ENCODE results near the gene KIF5A.

The KIF5A gene

DNA sequence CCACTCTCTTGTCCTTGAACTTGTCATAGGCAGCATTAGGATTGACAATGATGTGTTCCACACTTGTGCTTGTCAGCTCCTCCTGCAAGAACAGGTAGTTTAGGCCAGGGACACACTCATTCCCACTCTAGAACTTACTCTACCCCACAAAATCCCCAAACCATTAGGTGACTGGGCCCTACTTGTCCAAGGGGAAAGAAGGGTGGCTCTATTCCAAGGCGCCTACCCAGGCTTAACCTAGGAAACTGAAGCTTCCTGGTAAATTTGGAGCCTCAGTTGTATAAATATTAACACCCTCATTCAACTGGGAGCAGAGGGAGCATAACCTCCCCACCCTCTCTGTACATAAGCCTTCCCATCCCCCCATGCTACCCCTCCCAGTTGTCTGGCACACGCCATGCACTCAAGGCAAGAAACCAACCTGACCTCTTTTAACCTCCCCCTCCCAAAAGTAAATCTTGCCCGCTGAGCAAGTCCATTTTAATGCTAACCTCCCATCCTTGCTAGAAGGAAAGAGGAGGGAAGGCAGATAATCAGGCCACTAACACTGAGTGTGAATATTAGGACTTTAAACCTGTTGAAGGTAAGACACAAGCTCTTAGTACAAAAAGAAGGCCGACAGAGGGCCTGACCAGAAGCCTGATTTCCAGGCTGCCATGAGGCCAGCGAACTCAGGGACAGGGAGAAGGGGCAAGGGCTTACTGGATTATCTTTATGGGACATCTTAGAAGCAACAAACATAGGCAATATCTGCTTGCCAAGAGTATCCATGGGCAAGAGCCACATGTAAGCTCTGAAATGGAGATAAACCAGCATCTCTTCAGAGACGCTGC, 13.9 kb upstream of the KIF5A start:
- no peak for DNase-seq

DNA sequence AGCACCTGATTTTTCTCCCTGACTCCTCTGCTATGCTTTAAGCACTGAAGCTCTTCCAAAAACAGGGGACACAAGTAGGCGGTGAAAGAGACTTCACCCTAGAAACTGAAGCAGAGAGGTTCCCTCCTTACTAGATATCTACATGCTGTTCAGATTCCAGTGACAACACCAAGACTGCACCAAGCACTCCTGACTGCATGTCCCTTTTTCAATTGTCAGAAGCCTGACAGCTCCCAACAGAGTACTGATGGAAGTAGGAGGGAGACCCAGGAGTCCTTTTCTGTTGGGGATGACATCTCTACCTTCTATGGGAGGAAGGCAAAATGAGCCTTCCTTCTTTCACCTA, 13.3 kb upstream of the KIF5A start:
- DNase-seq: no peak

DNA sequence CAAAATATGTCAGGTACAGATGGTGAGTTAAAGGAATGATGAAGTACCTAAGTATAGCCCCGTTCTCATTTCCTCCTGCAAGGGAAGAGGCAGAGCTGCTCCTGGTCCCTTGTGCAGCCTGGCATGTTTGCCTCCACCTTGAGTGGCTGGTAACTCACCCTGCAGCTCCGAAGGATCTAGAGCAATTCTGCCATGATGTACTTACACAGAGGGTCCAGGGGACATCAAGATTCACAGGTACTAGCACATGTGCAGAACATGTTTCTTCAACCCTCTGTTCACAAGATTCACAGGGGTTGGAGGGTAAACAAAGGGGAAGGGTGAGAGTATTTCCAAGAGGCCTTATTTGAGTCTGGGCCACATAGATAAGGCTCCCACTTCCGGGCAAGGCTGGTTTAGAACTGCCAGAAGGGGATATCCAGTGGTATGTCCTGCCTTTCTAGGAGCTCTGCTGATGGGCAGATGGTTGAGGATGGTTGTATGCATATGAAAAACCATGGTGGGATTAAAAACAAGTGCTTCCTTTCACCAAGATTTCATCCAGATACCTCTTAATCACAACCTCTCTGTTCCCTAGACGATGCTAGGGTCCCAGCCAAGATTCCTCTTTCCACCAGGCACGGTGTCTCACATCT, 10.6 kb upstream of the KIF5A start:
- DNase-seq: no peak

DNA sequence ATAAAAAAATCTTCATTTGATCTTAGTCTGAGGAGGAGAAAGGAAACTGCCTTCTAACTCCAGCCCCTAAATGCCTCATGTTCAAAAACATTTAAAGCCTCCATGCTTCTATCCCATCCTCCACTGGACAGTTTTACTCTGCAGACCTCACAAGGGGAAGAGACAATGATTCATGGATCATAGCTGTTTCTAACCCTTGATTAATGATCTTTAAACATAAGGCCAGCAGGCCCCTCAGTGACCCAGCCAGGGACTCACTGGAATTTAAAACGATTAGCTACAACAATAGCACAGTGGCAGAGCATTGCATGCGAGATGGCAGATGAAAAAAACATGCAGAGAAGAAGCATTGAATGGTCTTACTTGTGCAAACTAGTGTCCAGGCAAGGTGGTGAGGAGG, 8.8 kb upstream of the KIF5A start:
- no peak for DNase-seq

DNA sequence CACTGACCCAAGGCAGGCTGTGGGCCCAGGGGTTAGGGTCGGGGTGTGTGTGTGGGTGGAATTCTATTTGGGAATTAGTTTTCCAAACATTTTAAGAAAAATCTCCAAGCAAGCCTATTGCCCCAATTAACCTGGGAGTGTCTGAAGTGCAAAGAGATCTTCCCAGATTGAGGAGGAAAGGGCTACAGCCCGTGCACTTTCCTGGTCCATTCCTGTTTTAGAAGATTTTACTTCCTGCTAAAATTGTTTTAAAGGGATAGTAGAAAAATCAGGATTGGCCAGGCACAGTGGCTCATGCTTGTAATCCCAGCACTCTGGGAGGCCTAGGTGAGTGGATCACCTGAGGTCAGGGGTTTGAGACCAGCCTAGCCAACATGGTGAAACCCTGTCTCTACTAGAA, 8.1 kb upstream of the KIF5A start:
- DNase-seq: no peak

DNA sequence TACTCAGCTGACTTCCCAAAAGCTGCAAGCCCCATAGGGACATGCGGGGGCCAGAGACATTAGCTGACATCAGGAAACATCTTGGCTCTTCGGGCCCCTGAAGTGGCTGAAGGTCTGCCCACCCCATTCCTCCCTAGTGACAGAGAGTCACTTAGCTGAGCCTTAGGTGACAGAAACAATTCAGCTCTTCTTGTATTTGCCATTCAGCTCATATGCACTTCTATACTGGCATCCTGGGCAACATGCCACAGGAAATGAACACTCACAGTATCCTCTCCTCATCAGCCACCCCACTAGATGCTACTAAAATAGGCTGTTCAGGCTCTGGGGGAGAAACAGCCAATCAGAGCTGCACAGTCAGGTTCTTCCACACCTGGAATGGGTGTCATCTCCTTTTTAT, 6.3 kb upstream of the KIF5A start:
- DNase-seq: no peak

DNA sequence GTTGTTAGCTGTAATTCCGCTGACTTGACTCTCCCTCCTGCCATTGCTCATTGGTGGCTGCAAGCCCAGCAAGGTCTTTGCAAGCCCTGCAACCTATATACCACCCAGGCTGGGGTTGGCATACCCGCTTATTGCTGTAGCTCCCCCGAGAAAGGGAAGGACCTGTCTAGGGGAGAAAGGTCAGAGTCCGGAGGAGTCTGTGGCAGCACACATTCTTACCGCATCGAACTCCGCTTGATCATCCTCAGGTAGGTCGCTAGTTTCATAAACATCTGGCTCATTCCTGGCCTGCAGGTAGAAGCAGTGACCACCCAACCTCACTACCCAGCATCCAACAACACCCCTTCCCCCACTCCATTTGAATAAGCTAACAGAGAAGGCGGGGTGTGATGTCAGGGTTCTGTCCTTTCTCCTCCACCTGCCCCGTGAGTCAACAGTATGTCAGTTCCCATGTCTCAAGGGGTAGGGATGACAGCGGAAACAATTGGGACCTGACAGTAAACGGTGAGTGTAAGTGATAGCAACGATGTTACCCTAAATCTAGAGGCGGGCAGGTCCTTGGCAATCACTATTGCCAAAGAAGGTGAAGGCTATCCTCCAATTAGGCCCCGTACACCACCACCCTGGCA, 3.9 kb upstream of the KIF5A start:
- no peak for DNase-seq

DNA sequence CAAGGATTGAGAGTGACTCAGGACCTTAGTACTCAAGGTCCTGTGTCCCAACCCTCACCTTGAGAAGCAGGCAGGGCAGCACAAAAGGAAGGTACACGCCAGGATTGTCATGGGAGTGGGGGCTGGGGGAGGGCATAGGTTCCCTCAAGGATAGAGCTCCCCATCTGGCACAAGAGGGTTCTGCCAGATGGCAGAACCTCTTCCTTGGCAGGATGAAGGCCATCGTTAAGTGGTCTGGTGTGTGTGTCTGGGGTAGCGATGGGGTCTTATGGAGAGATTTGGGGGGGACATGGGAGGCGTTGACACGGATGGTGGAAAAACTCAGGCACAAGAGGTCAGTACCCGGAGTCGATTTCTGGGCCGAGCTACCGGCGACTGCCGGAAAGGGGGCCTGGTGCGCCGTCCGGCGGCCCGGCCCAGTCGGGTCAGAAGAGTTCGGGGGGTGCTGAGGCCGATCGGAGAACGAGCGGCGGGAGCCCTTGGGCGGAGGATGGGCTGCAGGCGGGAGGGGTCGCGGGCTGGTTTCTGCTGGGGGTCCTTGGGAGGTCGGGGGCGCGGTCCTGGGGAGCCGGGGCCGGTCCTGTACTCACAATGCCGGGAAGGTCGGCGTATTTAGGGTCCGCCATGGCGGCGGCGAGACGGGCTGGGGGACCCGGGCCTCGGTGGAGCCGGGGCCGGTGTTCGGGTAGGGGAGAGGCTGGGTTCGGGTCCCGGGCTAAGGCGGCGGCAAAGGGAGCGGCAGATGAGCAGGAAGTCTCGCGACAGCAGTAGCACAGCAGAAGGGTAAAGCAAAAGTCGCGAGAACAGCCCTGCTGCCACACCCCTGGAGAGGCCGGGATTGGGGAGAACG, 3.2 kb upstream of the KIF5A start, which contains the start of gene DCTN2:
DCTN2 (minus strand) TSS at position 755 of the 850 bp plus-strand sequence; CDS start at position 626, 129 bp downstream.
- peak; percentile 97 for DNase-seq

DNA sequence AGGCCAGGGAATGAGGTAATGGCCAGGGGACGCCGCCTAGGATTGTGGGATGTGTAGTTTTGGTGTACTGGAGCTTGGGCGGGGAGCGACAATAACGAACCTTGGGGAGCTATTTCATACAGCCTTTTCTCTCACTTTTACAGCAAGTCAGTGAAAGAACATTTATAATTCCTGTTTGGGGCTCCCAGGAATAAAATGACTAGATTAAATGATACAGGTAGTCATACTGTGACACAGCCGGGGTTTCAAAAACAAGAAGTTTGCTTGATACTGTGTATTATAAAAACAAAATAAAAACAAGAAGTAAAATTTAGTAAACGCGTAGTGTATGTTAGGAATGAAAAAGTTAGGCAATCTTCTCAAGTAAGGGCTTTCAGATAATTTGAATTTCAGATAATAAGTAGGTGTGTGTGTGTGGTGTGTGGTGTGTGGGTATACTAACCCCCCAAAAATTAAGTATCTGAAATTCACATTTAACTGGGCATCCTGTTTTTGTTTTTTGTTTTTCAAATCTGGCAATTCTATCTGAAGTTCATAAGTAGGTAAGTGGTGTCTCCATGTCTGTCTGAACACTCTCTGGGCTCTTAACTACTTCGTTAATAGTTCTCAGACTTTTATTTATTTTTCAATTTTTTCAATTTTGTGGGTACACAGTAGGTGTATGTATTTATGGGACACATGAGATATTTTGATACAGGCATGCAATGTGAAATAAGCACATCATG, 2.4 kb upstream of the KIF5A start:
- DNase-seq: no peak

DNA sequence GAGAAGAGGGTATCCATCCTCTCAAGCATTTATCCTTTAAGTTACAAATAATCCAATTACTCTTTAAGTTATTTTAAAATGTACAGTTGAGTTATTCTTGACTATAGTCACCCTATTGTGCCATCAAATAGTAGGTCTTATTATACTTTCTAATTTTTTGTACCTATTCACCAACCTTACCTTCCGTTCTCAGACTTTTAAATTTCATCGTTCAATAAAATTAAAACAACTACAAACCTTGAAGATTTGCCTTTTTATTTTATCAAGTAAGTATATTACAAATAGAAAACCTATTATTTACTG, 1.9 kb upstream of the KIF5A start:
- DNase-seq: no peak

DNA sequence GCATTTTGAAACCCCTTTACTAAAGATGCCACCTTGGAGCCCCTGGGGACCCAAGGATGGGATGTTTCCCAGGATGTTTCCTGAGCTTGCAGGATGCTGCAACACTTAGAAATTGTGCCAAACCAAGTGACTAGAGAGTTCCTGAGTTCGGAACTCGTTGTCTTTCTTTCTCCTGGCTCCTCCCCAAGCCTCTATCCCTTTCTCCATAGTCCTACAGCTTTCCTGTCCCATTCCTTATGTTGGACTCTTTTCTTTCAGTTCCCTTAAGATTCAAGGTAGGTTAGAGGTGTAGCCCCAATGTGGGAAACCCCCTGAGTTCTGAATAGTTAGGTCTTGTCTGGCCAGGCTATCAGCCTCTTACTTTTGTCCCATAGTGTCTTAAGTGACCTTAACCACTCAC, 1.4 kb upstream of the KIF5A start:
- DNase-seq: no peak

DNA sequence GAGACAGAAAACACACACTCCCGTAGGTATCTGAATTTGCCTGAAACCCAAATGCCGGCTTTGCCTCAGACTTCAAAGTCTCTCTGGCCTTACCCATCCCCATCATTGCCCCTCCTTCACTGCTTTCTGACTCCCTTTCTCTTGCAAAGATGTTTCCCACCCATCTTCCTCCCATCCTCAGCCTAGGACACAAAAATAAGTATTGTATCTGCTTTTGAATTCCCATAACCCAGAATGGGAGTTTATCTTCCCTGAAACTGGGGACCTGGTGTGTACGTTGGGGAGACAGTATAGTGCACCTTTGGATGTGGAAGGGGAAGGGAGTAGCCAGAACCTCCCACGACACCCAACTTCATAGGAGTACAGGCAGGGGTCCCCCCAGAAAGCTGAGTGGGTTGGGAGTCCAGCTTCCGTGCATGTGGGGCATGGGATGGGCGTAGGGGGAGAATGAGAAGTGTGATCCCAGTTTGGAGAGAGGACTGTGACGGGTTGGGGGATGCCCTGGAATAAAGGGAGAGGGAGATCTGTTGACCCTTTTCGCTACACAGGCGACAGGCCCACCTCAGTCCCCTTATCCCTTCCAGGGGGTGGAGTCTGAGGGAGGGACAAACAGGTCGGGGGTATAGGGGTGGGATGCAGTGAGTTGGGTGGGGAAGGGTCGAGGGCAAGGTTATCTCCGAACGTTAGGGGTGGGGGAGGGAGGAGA, 488 bp upstream of the KIF5A start:
- no peak for DNase-seq

DNA sequence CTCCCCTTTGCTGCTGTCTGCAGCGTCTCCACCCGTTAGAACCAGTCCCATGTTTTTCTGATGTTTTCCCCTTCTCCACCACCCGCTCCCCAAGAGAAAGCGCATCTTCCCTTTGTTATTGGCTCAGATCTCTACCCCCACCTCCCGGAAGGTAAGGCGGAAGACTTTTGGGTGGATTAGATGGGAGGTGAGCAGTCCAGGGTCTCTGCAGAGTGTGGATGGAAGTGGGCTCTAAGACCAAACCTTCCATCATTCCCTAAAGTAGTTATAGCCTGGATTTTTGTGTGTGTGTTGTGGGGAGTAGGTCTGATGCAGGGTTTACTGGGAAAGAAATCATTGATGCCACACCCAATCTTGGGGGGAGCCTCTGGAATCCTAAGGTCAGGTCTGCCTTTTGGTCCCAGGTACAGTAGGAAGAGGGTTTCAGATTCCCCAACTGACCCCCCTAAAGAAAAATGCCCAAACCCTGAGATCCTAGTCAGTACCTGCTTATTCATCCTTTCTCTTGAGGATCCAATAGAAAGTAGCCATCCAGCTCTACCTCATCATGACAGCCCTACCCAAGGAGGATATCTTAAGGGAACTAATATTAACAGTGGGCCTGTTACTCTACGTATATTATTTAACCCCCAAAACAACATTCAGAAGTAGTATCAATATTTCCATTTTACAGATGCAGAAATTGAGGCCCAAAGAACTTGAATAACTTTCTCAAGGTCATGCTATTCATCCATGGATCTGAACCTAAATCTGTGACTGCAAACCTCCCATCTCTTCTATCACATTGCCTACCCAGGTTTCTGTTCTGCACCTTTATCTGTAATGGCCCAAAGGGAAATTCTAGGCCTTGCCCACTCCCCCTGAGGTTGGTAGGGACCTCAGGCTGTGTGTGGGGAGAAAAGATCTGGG, 1.1 kb downstream of the KIF5A start:
- DNase-seq: no peak

DNA sequence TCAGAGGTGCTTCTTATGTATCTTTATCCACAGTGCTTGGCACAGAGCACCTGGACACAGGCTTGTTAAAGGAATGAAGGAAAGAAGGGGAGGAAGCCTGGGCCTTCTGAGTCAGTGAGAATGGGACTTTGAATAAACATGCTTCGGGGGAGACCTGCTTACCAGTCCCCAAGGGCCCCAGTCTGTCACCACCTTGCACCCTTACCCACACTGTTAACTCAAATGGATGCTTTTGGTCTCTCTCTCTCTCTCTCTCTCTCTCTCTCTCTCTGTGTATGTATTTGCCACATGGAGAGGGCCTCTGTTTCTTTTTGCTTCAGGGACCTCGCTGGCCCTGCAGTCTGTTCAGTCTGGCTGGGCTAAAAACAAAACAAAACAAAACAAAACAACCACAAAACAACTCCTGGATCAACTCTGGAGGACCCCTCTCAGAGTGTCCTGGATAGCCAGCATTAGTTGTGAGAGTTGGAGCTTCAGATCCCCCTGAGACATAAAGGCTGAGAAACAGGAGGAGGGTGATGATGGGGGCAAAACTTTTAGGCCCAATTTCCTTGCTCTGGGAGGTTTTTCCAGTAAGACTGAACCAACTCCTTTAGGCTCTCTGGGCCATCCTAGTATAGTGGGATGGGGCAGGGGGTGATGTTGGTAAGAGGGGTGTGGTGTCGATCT, 1.9 kb downstream of the KIF5A start:
- no peak for DNase-seq

DNA sequence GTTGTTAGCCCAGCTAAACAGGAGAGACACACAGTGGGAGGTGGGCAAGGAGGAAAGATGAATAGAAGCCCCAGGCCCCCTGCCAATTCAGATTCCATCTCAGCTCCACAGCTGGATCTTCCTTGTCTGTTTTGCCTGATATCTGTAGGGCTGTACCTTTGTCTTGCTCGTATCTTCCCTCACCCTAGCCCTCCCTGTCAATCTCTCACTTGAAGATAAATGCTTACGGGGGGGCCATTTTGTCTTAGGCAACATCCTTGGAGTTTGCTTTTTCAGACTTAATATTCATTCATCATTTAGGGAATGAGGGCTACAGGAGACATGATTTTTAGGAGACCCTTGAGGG, 2.4 kb downstream of the KIF5A start:
- DNase-seq: no peak

DNA sequence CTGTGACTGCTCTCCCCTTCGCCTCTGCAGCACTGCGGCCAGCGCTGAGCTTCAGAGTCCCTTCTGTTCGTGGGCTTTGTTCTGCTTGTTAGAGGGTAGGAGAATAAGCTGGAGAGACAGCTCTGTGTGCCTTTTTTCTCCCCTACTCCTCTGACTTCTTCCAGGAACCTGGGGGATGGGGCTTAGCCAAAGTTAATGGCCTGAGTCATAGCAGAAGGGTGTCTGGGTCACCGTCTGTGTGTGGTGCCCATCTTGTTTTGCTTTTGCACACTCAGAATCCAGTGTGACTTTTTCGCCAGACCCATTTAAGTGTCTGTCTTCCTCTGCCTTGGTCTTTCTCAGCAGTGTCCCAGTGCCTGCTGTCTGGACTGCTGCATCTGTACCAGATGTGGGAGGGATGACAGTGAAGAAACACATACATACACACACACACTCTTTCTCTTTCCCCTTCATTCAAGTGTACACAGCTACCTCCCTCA, 3.0 kb downstream of the KIF5A start:
- DNase-seq: no peak

DNA sequence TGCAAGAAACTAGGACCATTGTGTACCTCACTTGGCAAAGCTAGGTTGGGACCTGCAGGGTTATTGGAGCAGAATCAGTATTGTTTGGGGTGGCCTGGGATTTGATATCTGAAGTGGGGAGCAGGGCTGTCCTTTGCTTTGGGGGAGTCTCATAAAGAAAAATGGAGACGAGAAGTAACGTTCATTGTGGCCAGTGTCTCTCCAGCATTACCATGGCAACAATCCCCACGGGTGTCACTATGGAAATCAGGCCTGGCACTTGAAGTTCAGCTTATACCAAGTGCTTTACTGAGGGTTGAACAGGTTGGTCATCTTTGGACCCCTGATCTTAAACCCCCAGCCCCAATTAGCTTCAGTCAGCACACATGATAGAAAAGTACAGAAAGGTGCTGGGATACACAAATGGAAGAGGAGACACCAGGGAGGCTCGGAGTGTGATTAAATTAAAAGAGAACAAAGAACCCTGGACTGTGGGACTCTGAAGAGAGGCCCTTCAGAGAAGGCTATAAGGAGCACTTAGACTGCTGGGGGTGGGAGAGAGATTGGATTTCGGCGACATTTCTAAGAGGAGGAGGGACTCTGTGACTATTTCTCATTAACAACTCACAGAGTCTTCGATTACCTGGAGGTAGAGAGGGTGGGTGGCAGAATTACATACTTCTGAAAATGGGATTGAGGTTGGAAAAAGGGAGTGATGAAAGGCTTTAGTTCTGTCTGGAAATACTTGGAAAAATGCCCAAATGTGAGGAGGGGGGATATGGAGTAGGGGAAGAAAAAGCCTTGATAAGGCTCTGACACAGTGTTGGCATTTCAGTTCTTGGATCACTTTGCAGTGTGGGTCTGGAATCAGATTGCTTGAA, 3.7 kb downstream of the KIF5A start:
- no peak for DNase-seq

DNA sequence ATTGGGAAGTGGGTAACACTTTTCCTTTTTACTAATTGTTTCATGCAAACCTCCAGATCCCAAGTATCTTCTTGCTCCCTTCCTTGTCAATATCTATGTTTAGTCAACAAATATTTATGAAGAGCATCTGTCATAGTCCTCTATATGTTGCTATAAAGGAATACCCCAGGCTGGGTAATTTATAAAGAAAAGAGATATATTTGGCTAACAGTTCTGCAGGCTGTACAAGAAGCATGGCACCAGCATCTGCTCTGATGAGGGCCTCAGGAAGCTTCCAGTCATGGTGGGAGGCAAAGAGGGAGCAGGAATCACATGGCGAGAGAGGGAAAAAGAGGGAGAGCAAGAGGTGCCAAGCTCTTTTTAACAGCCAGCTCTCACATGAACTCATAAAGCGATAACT, 4.6 kb downstream of the KIF5A start:
- no peak for DNase-seq

DNA sequence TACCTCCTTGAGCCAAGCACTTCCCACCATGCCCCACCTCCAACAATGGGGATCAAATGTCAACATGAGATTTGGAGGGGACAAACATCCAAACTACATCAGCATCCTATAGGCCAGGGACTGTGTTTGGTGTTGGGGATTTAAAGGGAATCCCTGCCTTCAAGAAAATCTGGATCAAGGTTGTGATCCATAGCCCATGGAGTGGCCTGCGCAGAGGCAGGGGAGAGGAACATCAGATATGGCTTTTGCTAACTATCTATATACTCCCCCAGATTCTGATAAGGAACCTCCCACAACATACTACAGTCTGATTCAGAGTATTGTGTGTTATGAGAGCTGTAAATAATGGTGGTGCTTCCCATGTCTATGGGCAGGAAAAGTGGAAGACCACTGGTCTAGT, 5.1 kb downstream of the KIF5A start:
- no peak for DNase-seq
